ENCODE data around the gene GALNT6.

- no peak for TF ChIP-seq FOXM1 (IDR thresholded peaks at IDR 0.05; ENCODE audit: borderline replicate concordance)
- TF ChIP-seq ELF4 (IDR thresholded peaks at IDR 0.05), result no peak
- TF ChIP-seq SP1 (IDR thresholded peaks at IDR 0.05), result no peak
- no peak for TF ChIP-seq FOXA1 (IDR thresholded peaks at IDR 0.05)
- TF ChIP-seq ZNF384 (IDR thresholded peaks at IDR 0.05), result no peak
- no peak for TF ChIP-seq SUZ12 (IDR thresholded peaks at IDR 0.05)
- no peak for TF ChIP-seq ARNT (IDR thresholded peaks at IDR 0.05)
- no peak for TF ChIP-seq L3MBTL2 (conservative IDR thresholded peaks at IDR 0.05)
- no peak for TF ChIP-seq BHLHE40 (IDR thresholded peaks at IDR 0.05; ENCODE audit: borderline replicate concordance)
- TF ChIP-seq FOXK2 (IDR thresholded peaks at IDR 0.05), result no peak
- no peak for TF ChIP-seq LEF1 (IDR thresholded peaks at IDR 0.05; ENCODE audit: borderline replicate concordance)
- TF ChIP-seq NFRKB (IDR thresholded peaks at IDR 0.05), result no peak
Measured at GRCh38 chr12:51388846-51389245, 2.4 kb downstream of the GALNT6 start.

Measured in HEK293T (cell line).